SK-N-SH treated with all-trans-retinoic acid at 6 μM for 48 hours (cell line): ENCODE results near the gene PPARG.

Experiments used
- ATAC-seq: fragments of 200-7000 bp; cut with Tn5 transposase; 3 replicates; pipeline ENCODE4 v1.9.1; 2020; ENCODE audit warnings: mild to moderate bottlenecking, moderate library complexity
- ARNTL ChIP-seq: fragments of 450-650 bp; formaldehyde crosslinking; IDR thresholded peaks from 2 replicates; pipeline ENCODE4 v1.5.0; 2020; ENCODE audit warnings: low read depth, mild to moderate bottlenecking, moderate library complexity, borderline replicate concordance
- CSDC2 ChIP-seq: fragments of 250-450 bp; sonication (Bioruptor Pico); IDR thresholded peaks from 2 replicates; pipeline ENCODE4 v1.5.0; 2020; ENCODE audit warnings: mild to moderate bottlenecking, moderate library complexity
- GLIS3 ChIP-seq: fragments of 250-450 bp; sonication (Bioruptor Pico); IDR thresholded peaks from 2 replicates; pipeline ENCODE4 v1.5.0; 2020; ENCODE audit warnings: mild to moderate bottlenecking, moderate library complexity
- ISL1 ChIP-seq: fragments of 250-450 bp; sonication (Bioruptor Pico); IDR thresholded peaks from 2 replicates; pipeline ENCODE4 v2.1.2; 2022; ENCODE audit warnings: mild to moderate bottlenecking, moderate library complexity
- OSR1 ChIP-seq: fragments of 250-450 bp; sonication (Bioruptor Pico); IDR thresholded peaks from 2 replicates; pipeline ENCODE4 v1.8.0; 2022; ENCODE audit warnings: moderate library complexity, mild to moderate bottlenecking, inconsistent platforms
- PPARA ChIP-seq: fragments of 250-450 bp; sonication (Bioruptor Pico); IDR thresholded peaks from 2 replicates; pipeline ENCODE4 v1.5.0; 2020; ENCODE audit warnings: mild to moderate bottlenecking, borderline replicate concordance
- RARB ChIP-seq: fragments of 250-450 bp; sonication (Bioruptor Pico); IDR thresholded peaks from 2 replicates; pipeline ENCODE4 v1.8.0; 2021; ENCODE audit warnings: mild to moderate bottlenecking, moderate library complexity
- SNAI2 ChIP-seq: fragments of 250-450 bp; sonication (Bioruptor Pico); IDR thresholded peaks from 2 replicates; pipeline ENCODE4 v1.5.0; 2020; ENCODE audit warnings: mild to moderate bottlenecking, moderate library complexity
- TCF4 ChIP-seq: fragments of 250-450 bp; sonication (Bioruptor Pico); IDR thresholded peaks from 2 replicates; pipeline ENCODE4 v1.8.0; 2021; ENCODE audit warnings: mild to moderate bottlenecking, moderate library complexity, borderline replicate concordance
- TOX ChIP-seq: fragments of 250-450 bp; sonication (Bioruptor Pico); IDR thresholded peaks from 2 replicates; pipeline ENCODE4 v1.8.0; 2021; ENCODE audit warnings: mild to moderate bottlenecking, moderate library complexity, borderline replicate concordance
- TSHZ2 ChIP-seq: fragments of 250-450 bp; sonication (Bioruptor Pico); IDR thresholded peaks from 2 replicates; pipeline ENCODE4 v1.5.0; 2020; ENCODE audit warnings: mild to moderate bottlenecking, moderate library complexity
- ZFP3 ChIP-seq: fragments of 250-450 bp; sonication (Bioruptor Pico); IDR thresholded peaks from 2 replicates; pipeline ENCODE4 v1.5.0; 2020; ENCODE audit warnings: mild to moderate bottlenecking, moderate library complexity
- ZNF565 ChIP-seq: fragments of 450-650 bp; formaldehyde crosslinking; conservative IDR thresholded peaks from 2 replicates; pipeline ENCODE4 v1.5.0; 2020; ENCODE audit warnings: low read depth, mild to moderate bottlenecking, moderate library complexity
- ZNF70 ChIP-seq: fragments of 450-650 bp; formaldehyde crosslinking; IDR thresholded peaks from 2 replicates; pipeline ENCODE4 v1.5.0; 2020; ENCODE audit warnings: mild to moderate bottlenecking, moderate library complexity
- TF ChIP-seq, protein P1 (sequence below): fragments of 250-450 bp; sonication (Bioruptor Pico); IDR thresholded peaks from 2 replicates; pipeline ENCODE4 v1.8.0; 2021; ENCODE audit warnings: low read depth, mild to moderate bottlenecking, moderate library complexity, borderline replicate concordance
- TF ChIP-seq, protein P2 (sequence below): fragments of 250-450 bp; sonication (Bioruptor Pico); IDR thresholded peaks from 2 replicates; pipeline ENCODE4 v1.8.0; 2020; ENCODE audit warnings: mild to moderate bottlenecking, moderate library complexity, borderline replicate concordance
- TF ChIP-seq, protein P3 (sequence below): fragments of 250-450 bp; sonication (Bioruptor Pico); IDR thresholded peaks from 2 replicates; pipeline ENCODE4 v1.5.1; 2020; ENCODE audit warnings: low read depth, mild to moderate bottlenecking, moderate library complexity
- TF ChIP-seq, protein P4 (sequence below): fragments of 250-450 bp; sonication (Bioruptor Pico); IDR thresholded peaks from 2 replicates; pipeline ENCODE4 v1.5.1; 2021; ENCODE audit warnings: mild to moderate bottlenecking, moderate library complexity

PPARG gene

GRCh38 chr3:12452361-12453330 lies 163.8 kb downstream of the PPARG start (continued):
- TF ChIP-seq, protein P1, sequence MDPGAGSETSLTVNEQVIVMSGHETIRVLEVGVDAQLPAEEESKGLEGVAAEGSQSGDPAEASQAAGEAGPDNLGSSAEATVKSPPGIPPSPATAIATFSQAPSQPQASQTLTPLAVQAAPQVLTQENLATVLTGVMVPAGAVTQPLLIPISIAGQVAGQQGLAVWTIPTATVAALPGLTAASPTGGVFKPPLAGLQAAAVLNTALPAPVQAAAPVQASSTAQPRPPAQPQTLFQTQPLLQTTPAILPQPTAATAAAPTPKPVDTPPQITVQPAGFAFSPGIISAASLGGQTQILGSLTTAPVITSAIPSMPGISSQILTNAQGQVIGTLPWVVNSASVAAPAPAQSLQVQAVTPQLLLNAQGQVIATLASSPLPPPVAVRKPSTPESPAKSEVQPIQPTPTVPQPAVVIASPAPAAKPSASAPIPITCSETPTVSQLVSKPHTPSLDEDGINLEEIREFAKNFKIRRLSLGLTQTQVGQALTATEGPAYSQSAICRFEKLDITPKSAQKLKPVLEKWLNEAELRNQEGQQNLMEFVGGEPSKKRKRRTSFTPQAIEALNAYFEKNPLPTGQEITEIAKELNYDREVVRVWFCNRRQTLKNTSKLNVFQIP (CRISPR knock-in tag) = no peak
- TF ChIP-seq GLIS3 (no peak), CSDC2 (CRISPR knock-in tag) (no peak), TOX (CRISPR knock-in tag) (no peak), ARNTL (CRISPR knock-in tag) (no peak), TCF4 (no peak), ZFP3 (CRISPR knock-in tag) (no peak)
- TF ChIP-seq, all 23 proteins: peak for 0

- TF ChIP-seq, protein P2, sequence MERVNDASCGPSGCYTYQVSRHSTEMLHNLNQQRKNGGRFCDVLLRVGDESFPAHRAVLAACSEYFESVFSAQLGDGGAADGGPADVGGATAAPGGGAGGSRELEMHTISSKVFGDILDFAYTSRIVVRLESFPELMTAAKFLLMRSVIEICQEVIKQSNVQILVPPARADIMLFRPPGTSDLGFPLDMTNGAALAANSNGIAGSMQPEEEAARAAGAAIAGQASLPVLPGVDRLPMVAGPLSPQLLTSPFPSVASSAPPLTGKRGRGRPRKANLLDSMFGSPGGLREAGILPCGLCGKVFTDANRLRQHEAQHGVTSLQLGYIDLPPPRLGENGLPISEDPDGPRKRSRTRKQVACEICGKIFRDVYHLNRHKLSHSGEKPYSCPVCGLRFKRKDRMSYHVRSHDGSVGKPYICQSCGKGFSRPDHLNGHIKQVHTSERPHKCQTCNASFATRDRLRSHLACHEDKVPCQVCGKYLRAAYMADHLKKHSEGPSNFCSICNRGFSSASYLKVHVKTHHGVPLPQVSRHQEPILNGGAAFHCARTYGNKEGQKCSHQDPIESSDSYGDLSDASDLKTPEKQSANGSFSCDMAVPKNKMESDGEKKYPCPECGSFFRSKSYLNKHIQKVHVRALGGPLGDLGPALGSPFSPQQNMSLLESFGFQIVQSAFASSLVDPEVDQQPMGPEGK = no peak
- TF ChIP-seq, protein P3, sequence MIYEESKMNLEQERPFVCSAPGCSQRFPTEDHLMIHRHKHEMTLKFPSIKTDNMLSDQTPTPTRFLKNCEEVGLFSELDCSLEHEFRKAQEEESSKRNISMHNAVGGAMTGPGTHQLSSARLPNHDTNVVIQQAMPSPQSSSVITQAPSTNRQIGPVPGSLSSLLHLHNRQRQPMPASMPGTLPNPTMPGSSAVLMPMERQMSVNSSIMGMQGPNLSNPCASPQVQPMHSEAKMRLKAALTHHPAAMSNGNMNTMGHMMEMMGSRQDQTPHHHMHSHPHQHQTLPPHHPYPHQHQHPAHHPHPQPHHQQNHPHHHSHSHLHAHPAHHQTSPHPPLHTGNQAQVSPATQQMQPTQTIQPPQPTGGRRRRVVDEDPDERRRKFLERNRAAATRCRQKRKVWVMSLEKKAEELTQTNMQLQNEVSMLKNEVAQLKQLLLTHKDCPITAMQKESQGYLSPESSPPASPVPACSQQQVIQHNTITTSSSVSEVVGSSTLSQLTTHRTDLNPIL = no peak
- TF ChIP-seq, protein P4, sequence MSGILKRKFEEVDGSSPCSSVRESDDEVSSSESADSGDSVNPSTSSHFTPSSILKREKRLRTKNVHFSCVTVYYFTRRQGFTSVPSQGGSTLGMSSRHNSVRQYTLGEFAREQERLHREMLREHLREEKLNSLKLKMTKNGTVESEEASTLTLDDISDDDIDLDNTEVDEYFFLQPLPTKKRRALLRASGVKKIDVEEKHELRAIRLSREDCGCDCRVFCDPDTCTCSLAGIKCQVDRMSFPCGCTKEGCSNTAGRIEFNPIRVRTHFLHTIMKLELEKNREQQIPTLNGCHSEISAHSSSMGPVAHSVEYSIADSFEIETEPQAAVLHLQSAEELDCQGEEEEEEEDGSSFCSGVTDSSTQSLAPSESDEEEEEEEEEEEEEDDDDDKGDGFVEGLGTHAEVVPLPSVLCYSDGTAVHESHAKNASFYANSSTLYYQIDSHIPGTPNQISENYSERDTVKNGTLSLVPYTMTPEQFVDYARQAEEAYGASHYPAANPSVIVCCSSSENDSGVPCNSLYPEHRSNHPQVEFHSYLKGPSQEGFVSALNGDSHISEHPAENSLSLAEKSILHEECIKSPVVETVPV (CRISPR knock-in tag) = no peak
- TF ChIP-seq PPARA (no peak), ISL1 (CRISPR knock-in tag) (no peak), ZNF70 (CRISPR knock-in tag) (no peak), RARB (CRISPR knock-in tag) (no peak), ZFP3 (CRISPR knock-in tag) (no peak)
- ATAC-seq = peak; percentile 24; the same call in 1 of the 3 replicates
These were observed 165.4 kb downstream of the PPARG start for GRCh38 chr3:12454076-12454815.

DNA sequence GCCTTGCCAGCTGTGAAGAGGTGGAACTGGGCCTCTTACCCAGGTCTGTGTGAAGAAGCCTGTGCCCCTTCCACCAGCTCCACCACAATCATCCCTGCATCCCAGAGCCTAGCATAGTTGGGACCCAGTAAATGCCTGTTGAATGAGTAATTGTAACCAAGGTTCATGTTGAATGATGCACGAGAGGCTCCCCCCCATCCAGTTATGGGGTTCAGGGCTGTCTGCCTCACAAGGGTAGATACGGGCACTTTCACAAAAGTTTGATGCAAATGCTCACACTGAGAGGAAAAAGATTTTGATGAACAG lies 165.9 kb downstream of the PPARG start:
- ATAC-seq = no peak
- TF ChIP-seq, protein P4 (CRISPR knock-in tag) = no peak
- TF ChIP-seq, protein P3 = no peak
- TF ChIP-seq TCF4 = no peak
- TF ChIP-seq OSR1 = no peak
- TF ChIP-seq ZNF565 (CRISPR knock-in tag) = no peak
- no peak for TF ChIP-seq PPARA
- no peak for TF ChIP-seq TSHZ2
- TF ChIP-seq, protein P1 (CRISPR knock-in tag) = no peak
- no peak for TF ChIP-seq ZFP3 (CRISPR knock-in tag)
- TF ChIP-seq TOX (CRISPR knock-in tag) = no peak
- no peak for TF ChIP-seq SNAI2 (CRISPR knock-in tag)
- TF ChIP-seq CSDC2 (CRISPR knock-in tag) = no peak
- TF ChIP-seq, protein P2 = no peak
